ENCODE data around the gene DYNC2H1.

DYNC2H1 gene

DNA sequence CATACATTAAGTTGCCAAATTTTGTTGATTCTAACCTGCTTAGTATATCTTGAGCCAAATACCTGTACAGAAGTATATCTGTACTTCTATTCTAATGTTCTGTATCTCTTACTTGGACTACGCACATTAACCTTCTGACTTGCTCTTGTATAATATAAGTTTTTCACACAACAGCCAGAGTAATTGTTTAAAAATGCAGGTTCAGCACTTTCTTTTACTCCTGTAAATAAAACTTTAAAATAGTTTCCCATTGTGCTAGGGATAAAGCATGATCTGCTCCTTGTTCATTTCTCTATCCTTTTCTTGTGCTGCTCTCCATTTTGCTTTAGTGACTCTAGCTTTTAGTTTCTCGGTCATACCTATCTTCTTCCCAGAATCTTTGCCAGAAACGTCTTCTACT lies 48.3 kb downstream of the DYNC2H1 start:
- CTCF ChIA-PET = no interaction called here
- peaks cover 0 to 40% of the 10 kb centered on the region in 2 experiments; a peak in 2 of 3 replicates for H3K36me3 ChIP-seq (ENCODE audit: control insufficient read depth in 2 of 2, insufficient read depth in 1 of 2, low read length in 2 of 2)

DNA sequence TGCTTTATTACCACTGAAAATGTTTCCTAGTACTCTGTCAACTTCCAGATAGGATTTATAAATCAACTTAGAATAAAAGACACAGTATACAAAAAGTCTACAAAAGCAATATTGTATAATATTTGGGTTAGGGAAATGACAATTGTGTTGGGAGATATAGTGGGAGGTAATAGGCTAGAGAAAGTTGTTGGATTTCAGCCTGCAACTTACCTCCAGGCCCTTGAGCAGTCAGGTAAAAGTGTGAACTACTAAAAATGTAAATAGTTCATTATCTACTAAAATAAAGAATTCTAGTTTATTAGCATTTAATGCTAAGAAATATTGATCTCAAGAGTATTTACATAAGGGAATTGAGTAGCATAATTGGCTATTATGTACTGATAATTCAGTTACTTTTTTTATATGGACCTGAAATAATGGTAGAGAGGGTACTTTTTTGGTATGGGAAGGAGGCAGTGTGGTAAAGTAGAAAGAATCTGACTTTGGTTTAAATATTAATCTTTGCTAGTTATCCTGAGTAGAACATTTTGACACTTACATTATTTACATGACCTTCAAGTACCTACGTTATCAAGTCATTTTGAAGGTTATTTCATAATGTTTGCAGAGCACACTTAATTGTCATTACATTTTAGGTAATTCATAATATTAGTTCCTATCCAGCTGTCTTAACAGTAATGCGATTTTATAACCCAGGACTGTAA lies 55.0 kb downstream of the DYNC2H1 start:
- no peaks in the 10 kb centered on the region for H3K9me3 ChIP-seq (ENCODE audit: control insufficient read depth, insufficient read depth, low read depth, low read length)
- no peaks in the 10 kb centered on the region for H3K4me1 ChIP-seq (ENCODE audit: control insufficient read depth, insufficient read depth, low read length)
- no peak overlapping the region for H3K27ac ChIP-seq (ENCODE audit: extremely low read depth, low read depth, low read length)
- CTCF ChIA-PET = no interaction called here
- POLR2A ChIA-PET = no interaction called here
- H3K36me3 ChIP-seq (ENCODE audit: control insufficient read depth in 2 of 2, insufficient read depth in 1 of 2, low read length in 2 of 2) = peaks cover 0 to 49% of the 10 kb centered on the region in 2 experiments; a peak in 1 of 3 replicates
- H3K4me3 ChIP-seq (ENCODE audit: low read depth, low read length) = no peak overlapping the region
- TF ChIP-seq ZNF521 (tag by site-specific recombination; IDR thresholded peaks at IDR 0.05) = no peak
- no peak for TF ChIP-seq ZNF585B (tag by site-specific recombination; IDR thresholded peaks at IDR 0.05)
- no peak for TF ChIP-seq ZNF266 (tag by site-specific recombination; IDR thresholded peaks at IDR 0.05; ENCODE audit: low read depth)
- no peak for TF ChIP-seq REPIN1 (tag by site-specific recombination; IDR thresholded peaks at IDR 0.05; ENCODE audit: low read depth)
- no peak for TF ChIP-seq ZNF501 (tag by site-specific recombination; IDR thresholded peaks at IDR 0.05)
- TF ChIP-seq KLF8 (tag by site-specific recombination; IDR thresholded peaks at IDR 0.05) = no peak
- TF ChIP-seq, protein P1, sequence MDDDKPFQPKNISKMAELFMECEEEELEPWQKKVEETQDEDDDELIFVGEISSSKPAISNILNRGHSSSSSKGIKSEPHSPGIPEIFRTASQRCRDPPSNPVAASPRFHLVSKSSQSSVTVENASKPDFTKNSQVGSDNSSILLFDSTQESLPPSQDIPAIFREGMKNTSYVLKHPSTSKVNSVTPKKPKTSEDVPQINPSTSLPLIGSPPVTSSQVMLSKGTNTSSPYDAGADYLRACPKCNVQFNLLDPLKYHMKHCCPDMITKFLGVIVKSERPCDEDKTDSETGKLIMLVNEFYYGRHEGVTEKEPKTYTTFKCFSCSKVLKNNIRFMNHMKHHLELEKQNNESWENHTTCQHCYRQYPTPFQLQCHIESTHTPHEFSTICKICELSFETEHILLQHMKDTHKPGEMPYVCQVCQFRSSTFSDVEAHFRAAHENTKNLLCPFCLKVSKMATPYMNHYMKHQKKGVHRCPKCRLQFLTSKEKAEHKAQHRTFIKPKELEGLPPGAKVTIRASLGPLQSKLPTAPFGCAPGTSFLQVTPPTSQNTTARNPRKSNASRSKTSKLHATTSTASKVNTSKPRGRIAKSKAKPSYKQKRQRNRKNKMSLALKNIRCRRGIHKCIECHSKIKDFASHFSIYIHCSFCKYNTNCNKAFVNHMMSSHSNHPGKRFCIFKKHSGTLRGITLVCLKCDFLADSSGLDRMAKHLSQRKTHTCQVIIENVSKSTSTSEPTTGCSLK (tag by site-specific recombination; IDR thresholded peaks at IDR 0.05) = no peak
- no peak for TF ChIP-seq ZNF530 (tag by site-specific recombination; IDR thresholded peaks at IDR 0.05; ENCODE audit: low read depth)
- TF ChIP-seq OVOL3 (tag by site-specific recombination; IDR thresholded peaks at IDR 0.05) = no peak
- TF ChIP-seq ZNF121 (tag by site-specific recombination; IDR thresholded peaks at IDR 0.05) = no peak
- no peak for TF ChIP-seq EGR2 (tag by site-specific recombination; IDR thresholded peaks at IDR 0.05; ENCODE audit: low read depth)
- no peak for TF ChIP-seq ZNF341 (tag by site-specific recombination; IDR thresholded peaks at IDR 0.05; ENCODE audit: low read depth)
- no peak for TF ChIP-seq ZNF184 (tag by site-specific recombination; IDR thresholded peaks at IDR 0.05)
- no peak for TF ChIP-seq ZNF10 (tag by site-specific recombination; IDR thresholded peaks at IDR 0.05)
- TF ChIP-seq ZNF24 (tag by site-specific recombination; IDR thresholded peaks at IDR 0.05) = no peak

More for the DNA sequence above, 48.3 kb downstream of the DYNC2H1 start:
- H3K4me3 ChIP-seq (ENCODE audit: low read depth, low read length) = no peak overlapping the region
- H3K9me3 ChIP-seq (ENCODE audit: control insufficient read depth, insufficient read depth, low read depth, low read length) = no peaks in the 10 kb centered on the region
- no peak overlapping the region for H3K27ac ChIP-seq (ENCODE audit: extremely low read depth, low read depth, low read length)
- H3K4me1 ChIP-seq (ENCODE audit: control insufficient read depth, insufficient read depth, low read length) = no peaks in the 10 kb centered on the region
- TF ChIP-seq ZNF510 (tag by site-specific recombination; IDR thresholded peaks at IDR 0.05; ENCODE audit: insufficient replicate concordance) = no peak
- TF ChIP-seq ZNF138 (tag by site-specific recombination; IDR thresholded peaks at IDR 0.05; ENCODE audit: borderline replicate concordance) = no peak
- TF ChIP-seq, protein P2, sequence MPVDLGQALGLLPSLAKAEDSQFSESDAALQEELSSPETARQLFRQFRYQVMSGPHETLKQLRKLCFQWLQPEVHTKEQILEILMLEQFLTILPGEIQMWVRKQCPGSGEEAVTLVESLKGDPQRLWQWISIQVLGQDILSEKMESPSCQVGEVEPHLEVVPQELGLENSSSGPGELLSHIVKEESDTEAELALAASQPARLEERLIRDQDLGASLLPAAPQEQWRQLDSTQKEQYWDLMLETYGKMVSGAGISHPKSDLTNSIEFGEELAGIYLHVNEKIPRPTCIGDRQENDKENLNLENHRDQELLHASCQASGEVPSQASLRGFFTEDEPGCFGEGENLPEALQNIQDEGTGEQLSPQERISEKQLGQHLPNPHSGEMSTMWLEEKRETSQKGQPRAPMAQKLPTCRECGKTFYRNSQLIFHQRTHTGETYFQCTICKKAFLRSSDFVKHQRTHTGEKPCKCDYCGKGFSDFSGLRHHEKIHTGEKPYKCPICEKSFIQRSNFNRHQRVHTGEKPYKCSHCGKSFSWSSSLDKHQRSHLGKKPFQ (tag by site-specific recombination; IDR thresholded peaks at IDR 0.05) = no peak
- TF ChIP-seq GFI1B (tag by site-specific recombination; IDR thresholded peaks at IDR 0.05) = no peak
- no peak for TF ChIP-seq ZNF223 (tag by site-specific recombination; IDR thresholded peaks at IDR 0.05)
- TF ChIP-seq ZNF146 (tag by site-specific recombination; IDR thresholded peaks at IDR 0.05) = no peak
- TF ChIP-seq ZNF785 (tag by site-specific recombination; IDR thresholded peaks at IDR 0.05) = no peak
- TF ChIP-seq, protein P3, sequence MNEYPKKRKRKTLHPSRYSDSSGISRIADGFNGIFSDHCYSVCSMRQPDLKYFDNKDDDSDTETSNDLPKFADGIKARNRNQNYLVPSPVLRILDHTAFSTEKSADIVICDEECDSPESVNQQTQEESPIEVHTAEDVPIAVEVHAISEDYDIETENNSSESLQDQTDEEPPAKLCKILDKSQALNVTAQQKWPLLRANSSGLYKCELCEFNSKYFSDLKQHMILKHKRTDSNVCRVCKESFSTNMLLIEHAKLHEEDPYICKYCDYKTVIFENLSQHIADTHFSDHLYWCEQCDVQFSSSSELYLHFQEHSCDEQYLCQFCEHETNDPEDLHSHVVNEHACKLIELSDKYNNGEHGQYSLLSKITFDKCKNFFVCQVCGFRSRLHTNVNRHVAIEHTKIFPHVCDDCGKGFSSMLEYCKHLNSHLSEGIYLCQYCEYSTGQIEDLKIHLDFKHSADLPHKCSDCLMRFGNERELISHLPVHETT (tag by site-specific recombination; IDR thresholded peaks at IDR 0.05) = no peak
- no peak for TF ChIP-seq ZEB2 (tag by site-specific recombination; IDR thresholded peaks at IDR 0.05)
- no peak for TF ChIP-seq ZNF433 (tag by site-specific recombination; IDR thresholded peaks at IDR 0.05; ENCODE audit: low read depth)
- no peak for TF ChIP-seq ZNF560 (tag by site-specific recombination; IDR thresholded peaks at IDR 0.05; ENCODE audit: borderline replicate concordance)
- no peak for TF ChIP-seq ZNF416 (tag by site-specific recombination; IDR thresholded peaks at IDR 0.05)
- TF ChIP-seq, protein P4, sequence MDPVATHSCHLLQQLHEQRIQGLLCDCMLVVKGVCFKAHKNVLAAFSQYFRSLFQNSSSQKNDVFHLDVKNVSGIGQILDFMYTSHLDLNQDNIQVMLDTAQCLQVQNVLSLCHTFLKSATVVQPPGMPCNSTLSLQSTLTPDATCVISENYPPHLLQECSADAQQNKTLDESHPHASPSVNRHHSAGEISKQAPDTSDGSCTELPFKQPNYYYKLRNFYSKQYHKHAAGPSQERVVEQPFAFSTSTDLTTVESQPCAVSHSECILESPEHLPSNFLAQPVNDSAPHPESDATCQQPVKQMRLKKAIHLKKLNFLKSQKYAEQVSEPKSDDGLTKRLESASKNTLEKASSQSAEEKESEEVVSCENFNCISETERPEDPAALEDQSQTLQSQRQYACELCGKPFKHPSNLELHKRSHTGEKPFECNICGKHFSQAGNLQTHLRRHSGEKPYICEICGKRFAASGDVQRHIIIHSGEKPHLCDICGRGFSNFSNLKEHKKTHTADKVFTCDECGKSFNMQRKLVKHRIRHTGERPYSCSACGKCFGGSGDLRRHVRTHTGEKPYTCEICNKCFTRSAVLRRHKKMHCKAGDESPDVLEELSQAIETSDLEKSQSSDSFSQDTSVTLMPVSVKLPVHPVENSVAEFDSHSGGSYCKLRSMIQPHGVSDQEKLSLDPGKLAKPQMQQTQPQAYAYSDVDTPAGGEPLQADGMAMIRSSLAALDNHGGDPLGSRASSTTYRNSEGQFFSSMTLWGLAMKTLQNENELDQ (tag by site-specific recombination; IDR thresholded peaks at IDR 0.05; ENCODE audit: low read depth) = no peak
- no peak for TF ChIP-seq ZNF555 (tag by site-specific recombination; conservative IDR thresholded peaks at IDR 0.05)
- TF ChIP-seq, protein P5, sequence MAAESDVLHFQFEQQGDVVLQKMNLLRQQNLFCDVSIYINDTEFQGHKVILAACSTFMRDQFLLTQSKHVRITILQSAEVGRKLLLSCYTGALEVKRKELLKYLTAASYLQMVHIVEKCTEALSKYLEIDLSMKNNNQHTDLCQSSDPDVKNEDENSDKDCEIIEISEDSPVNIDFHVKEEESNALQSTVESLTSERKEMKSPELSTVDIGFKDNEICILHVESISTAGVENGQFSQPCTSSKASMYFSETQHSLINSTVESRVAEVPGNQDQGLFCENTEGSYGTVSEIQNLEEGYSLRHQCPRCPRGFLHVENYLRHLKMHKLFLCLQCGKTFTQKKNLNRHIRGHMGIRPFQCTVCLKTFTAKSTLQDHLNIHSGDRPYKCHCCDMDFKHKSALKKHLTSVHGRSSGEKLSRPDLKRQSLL (tag by site-specific recombination; IDR thresholded peaks at IDR 0.05) = no peak
- no peak for TF ChIP-seq ZNF155 (tag by site-specific recombination; IDR thresholded peaks at IDR 0.05)
- TF ChIP-seq SP7 (tag by site-specific recombination; IDR thresholded peaks at IDR 0.05) = no peak
- POLR2A ChIA-PET = no interaction called here
